Measurements from ENCODE around the gene SUN3.

SUN3 gene

GRCh38 chr7:47979145-47979831 lies 49.6 kb downstream of the SUN3 start, which contains the start of gene HUS1:
TSS of gene HUS1 (minus strand) at chr7:47979615. CDS start at chr7:47979519, 96 bp downstream.
- peak; percentile 87 for DNase-seq (ENCODE audit: low spot score)

- DNase-seq (ENCODE audit: low spot score) = no peak
Observed at GRCh38 chr7:47978790-47979144, 50.1 kb downstream of the SUN3 start.

- no peak for DNase-seq (ENCODE audit: low spot score)
Observed at GRCh38 chr7:47973739-47974138, 55.2 kb downstream of the SUN3 start.

- no peak for DNase-seq (ENCODE audit: low spot score)
Observed at GRCh38 chr7:47970761-47971160, 58.1 kb downstream of the SUN3 start.

GRCh38 chr7:47968847-47969774 lies 59.8 kb downstream of the SUN3 start:
- peak; percentile 51 for DNase-seq (ENCODE audit: low spot score)

GRCh38 chr7:47967708-47968107 lies 61.2 kb downstream of the SUN3 start:
- no peak for DNase-seq (ENCODE audit: low spot score)

GRCh38 chr7:47967123-47967522 lies 61.8 kb downstream of the SUN3 start:
- no peak for DNase-seq (ENCODE audit: low spot score)

- DNase-seq (ENCODE audit: low spot score) = no peak
Observed at GRCh38 chr7:47965456-47965855, 63.5 kb downstream of the SUN3 start.

- no peak for DNase-seq (ENCODE audit: low spot score)
Observed at GRCh38 chr7:47962262-47962661, 66.6 kb downstream of the SUN3 start.

- DNase-seq (ENCODE audit: low spot score) = no peak
Observed at GRCh38 chr7:47957156-47957555, 71.8 kb downstream of the SUN3 start.

GRCh38 chr7:47956220-47956619 lies 72.7 kb downstream of the SUN3 start:
- DNase-seq (ENCODE audit: low spot score) = no peak

GRCh38 chr7:47954231-47954911 lies 74.5 kb downstream of the SUN3 start:
- no peak for DNase-seq (ENCODE audit: low spot score)

- no peak for DNase-seq (ENCODE audit: low spot score)
Observed at GRCh38 chr7:47953822-47954221, 75.1 kb downstream of the SUN3 start.

GRCh38 chr7:47952224-47952623 lies 76.7 kb downstream of the SUN3 start:
- no peak for DNase-seq (ENCODE audit: low spot score)

- DNase-seq (ENCODE audit: low spot score) = no peak
Observed at GRCh38 chr7:47951374-47951773, 77.5 kb downstream of the SUN3 start.

- DNase-seq (ENCODE audit: low spot score) = peak; percentile 15
Observed at GRCh38 chr7:47950714-47951113, 78.2 kb downstream of the SUN3 start.

GRCh38 chr7:47949703-47950102 lies 79.2 kb downstream of the SUN3 start:
- DNase-seq (ENCODE audit: low spot score) = no peak

- DNase-seq (ENCODE audit: low spot score) = no peak
Observed at GRCh38 chr7:47948141-47948790, 80.6 kb downstream of the SUN3 start, which contains the start of gene PKD1L1. TSS of gene PKD1L1 (minus strand) at chr7:47948466. CDS start at chr7:47948440, 26 bp downstream.

GRCh38 chr7:47947355-47947749 lies 81.6 kb downstream of the SUN3 start:
- no peak for DNase-seq (ENCODE audit: low spot score)

- DNase-seq (ENCODE audit: low spot score) = no peak
Observed at GRCh38 chr7:47946581-47947354, 82.1 kb downstream of the SUN3 start.
